ENCODE data around the gene ZW10.

ZW10 gene

GRCh38 chr11:113695207-113695606, 78.3 kb downstream of the ZW10 start:
- DNase-seq = no peak

- no peak for DNase-seq
These were observed 79.1 kb downstream of the ZW10 start for GRCh38 chr11:113694390-113694789.

DNA sequence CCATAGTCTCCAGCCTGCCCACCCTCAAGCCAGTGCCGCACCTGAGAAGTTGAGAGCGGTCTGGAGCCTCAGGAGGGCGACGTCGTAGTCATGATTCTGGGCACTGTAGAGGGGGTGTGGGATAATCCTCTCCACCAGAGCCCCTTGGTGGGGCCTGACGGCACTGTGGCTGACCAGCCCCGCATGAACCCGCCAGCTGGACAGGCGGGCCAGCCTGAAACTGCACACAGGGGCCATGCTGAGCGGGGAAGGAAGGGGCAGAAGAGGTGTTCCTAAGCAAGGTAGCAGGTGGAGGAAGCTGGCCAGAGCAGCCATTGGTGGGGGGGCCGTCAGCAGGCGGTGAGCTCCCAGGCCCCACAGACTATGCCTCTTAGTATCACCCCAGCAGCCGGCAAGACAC, 80.5 kb downstream of the ZW10 start:
- DNase-seq = no peak

DNA sequence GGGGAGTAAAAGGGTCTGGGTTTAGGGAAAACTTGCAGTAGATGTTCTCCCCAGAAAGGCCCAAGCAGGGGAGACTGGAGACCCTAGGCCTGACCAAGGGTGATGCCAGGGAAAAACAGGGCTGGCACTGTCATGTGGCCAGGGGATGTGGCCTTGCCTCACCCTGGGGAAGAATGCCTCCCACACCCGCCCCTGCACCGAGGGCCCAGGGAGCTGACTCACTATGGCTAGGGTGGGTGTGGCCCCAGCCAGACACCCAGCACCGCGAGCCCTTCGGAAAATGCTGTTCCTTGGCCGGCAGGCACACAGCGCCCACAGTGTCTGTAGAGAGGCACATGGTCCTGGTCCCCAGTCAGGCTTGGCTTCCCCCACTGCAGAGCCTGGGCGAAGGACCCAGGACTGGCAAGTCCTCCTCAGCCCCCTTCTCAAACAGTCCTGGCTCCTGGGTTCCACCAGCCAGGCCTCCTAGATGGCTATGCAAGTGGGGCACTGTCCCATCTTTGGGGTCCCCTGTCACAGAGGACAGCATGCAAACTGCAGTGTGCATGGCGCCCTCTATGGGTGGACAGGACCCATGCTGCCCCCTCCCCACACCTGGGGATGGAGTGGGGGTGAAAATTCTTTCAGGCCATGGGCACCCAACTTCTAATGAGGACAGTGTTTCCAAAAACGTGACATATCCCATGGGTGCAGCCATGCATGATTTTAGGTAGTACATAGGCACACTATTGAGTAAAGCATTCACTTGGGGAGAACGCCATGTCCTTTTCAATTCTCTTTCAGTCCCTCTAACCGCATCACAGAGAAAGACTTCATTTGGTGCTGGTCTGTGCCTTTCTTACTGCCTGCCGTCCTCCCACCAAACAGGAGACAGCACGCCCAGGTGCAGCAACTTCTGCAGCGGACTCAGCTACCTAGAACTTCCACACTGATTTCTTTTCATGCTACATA, 82.6 kb downstream of the ZW10 start:
- no peak for DNase-seq

- no peak for DNase-seq
These were observed 83.5 kb downstream of the ZW10 start for GRCh38 chr11:113689768-113690618.

DNA sequence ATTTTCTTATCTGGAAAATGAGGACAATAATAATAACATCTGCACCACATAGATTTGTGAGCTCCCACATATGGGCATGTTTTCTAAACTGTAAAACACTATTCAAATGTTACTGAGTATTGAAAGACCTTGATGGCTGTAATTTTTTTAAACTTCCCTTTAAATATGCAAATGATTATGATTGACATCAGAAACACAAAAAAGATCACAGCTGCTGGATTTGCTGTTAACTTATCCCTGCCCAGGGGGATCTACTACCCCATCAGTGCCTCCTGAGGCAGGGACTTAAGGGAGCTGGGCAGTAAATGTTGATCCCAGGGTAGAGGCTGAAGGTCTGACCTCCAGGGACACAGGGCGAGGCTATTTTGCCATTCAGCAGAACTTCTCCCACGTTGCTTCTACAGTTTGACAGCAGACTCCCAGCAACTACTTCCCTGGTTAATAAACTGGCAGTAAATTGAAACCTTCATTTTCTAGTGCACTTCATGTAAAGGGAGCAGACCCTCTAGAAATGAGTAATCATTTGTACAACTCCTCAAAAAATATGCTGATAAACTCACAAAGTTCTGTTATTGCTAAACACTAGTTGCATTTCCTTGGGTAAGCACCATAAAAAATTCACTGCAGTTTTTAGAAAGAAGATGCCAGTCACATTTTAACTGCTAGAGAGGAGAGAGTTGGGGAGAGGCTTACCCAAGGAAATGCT, 87.7 kb downstream of the ZW10 start:
- no peak for DNase-seq

DNA sequence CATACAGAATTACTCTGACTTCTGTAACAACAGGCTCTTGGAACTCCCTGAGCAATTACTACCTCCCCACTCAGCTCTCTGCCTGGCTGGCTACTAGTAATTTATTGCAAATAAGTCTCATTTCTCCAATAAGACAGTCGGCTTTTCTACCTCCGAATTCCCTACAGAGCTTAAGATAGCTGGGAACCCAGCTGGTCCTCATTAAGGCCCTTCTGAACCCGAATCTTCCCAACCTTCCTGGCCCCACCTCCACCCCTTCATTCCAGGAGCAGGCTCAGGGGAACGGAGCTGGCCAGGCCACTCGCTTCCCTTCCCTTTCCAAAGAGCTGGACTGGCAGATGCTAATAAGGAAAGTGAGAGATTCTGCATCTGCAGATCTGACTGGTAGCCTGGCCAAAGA, 89.0 kb downstream of the ZW10 start:
- DNase-seq = no peak

GRCh38 chr11:113683481-113684046, 89.9 kb downstream of the ZW10 start:
- DNase-seq = no peak

Measured in activated T-cell treated with anti-CD3 and anti-CD28 coated beads for 4 hours (primary cell).